HG03045 (cell line): ENCODE measurements around the gene OSBPL1A.

Experiments used
- ATAC-seq: cut with Tn5 transposase; IDR thresholded peaks from one replicate; pipeline ENCODE4 v1.9.1; 2021; ENCODE audit warnings: mild to moderate bottlenecking, moderate library complexity; ENCODE audit not compliant: unreplicated experiment

Gene OSBPL1A

DNA sequence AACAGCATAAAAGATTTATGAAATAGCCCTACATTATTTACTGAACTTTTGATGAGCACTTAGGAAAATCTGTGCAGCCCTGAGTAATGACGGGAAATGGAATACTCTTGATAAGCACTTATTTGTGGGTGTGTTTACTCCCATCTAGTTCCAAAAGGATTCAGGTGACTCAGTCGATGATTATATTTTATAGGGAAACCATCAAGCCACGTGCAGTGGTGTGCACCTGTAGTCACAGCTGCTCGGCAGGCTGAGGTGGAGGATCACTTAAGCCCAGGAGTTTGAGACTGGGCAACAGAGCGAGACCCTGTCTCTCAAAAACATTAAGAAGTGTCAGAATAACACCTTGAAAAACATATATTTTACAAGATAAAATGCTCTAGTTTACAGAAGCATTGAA is 166.9 kb downstream of the OSBPL1A start:
- no peak for ATAC-seq

DNA sequence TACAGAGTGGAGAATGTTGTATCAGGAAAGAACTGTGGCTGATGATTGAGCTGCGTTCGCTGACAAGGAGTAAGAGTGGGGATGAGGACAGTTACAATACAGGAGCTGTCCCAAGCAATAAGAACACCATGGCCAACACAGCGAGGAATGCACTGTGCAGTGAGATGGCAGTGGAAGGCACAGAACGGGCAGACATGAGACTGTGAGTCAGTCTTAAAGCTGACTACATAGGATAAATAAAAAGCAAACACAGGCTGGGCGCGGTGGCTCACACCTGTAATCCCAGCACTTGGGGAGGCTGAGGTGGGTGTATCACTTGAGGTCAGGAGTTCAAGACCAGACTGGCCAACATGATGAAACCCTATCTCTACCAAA is 169.0 kb downstream of the OSBPL1A start:
- no peak for ATAC-seq

DNA sequence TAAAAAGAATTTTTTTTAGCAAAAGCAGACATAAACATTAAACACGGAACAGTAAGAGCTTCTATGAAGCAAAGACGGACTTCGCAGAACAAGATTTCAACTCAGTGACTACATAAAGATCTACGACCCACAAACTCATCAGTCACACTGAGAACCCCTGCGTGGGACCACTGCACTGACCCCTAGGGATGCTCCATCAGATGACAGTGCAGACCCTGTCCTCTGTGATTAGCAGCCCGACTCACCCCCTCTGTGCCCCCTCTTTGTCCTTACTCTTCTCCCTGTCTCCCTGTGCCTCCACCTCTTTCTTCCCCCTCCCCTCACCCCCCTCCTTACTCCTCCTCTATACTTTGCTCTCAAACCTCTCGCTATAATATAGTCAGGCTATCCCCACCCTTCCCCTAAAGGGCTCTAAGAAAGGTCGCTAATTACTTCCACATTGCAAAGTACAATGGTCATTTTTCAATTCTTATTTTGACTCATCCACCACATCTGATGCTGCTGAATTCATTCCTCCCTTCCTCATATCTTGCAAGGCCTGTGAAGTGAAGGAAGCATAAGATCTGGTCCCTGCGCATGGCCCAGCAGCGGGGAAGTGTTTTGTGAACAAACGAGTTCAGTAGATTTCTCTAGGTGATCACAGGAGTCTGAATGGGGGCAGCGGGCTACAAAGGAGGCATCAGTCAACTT is 169.5 kb downstream of the OSBPL1A start:
- ATAC-seq: no peak

DNA sequence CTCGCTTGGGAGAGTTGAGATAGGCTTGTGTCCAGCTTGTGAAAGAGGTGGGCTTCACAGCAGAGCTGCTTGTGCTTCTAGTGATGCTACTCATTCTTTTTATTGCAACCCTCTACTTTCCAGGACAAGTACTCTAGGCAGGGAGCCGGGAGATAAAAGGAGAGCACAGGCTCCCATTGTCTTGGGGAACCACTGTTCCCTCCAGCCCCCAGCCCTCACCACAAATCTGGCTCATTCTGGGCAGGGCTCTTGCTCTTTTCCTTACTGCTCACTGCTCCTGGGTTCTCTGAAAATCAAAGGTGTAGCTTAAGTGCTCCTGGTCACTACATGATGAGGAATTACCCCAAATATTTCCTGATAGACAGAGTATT is 177.3 kb downstream of the OSBPL1A start:
- no peak for ATAC-seq

DNA sequence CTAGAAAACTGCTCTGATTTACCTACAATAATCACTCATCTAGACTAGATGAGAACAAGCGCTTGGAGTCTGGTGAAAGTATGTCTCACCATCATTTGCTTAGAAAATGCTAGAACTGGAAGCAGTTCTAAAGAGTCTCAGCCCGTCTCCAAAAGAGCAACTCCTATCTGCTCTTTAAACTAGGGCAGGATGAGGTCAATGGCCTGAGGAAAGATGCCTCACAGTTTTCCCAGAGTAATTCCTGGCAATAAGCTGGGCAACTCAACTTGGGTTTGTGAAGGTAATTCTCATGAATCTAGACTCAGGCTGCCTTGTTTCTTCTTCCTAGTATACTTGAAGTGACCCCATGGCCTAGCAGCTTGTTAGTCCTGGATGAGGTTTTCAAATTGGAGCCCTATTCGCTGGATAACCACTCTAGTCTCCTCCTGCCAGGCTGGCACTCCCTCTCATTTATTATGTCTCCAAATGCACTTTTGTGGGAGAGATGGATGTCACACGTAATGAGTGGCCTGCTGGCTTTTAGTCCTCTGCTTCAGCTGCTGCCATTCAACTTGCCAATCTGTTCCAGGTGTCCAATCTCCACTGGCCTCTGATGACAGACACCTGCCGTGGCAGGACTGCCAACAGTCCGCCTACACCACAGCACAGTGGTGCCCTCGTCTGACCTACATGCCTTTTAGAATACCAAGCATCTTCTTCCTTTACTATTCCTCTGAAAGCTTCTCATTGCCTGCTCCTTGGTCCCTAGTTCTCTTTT is 177.9 kb downstream of the OSBPL1A start:
- ATAC-seq: no peak

DNA sequence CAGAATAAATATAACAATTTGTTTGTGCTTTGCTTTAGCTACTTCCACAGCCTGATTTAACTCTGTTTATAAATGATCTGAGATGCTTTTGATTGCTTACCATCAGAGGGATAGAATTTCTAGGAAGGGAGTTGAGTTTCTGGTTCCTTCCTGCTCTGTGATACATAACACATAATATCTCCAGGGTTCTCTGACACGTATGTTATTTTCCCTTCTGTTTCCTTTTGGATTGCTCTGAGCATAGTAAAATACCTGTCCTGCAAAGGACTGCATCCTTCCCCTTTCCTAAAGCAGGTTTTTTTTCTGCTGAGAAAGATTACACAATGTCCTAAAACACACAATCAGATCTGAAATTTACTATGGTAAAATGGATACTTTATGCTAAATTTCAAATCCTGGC is 182.7 kb downstream of the OSBPL1A start:
- no peak for ATAC-seq

DNA sequence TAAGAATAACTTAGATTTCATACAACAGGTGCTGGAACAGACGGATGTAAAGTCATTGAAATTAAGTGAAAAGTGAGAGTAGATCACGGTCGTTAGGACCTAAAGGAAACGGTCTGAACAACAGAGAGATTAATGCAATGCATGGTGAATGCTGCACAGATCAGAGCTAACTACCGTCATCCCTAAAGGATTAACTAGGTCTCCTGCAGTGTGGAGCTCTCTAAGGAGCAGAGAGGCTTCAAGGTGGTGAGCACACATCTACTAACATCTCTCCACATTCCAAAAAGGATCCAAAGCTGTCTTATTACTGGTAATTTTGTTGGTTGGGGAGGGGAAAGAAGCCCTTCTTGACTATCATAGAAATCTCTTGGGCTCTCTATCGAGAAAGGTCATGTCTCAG is 183.5 kb downstream of the OSBPL1A start:
- no peak for ATAC-seq

DNA sequence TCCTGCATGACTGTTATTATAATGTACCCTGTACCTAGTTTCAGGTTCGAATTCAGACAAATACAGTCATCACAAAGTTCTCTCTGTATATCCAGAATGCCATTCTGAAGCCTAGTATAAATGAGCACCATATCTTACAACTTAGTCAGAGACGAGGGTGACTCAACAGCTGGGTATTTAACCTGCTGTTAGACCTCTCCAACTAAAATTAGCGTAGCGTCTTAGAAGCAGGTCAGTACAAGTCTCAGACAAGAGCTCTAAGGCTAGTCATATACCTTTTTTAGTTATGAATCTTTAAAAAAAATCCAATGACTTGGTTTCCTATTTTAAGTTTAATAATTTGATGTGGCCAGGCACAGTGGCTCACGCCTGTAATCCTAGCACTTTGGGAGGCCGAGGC is 184.7 kb downstream of the OSBPL1A start:
- no peak for ATAC-seq

DNA sequence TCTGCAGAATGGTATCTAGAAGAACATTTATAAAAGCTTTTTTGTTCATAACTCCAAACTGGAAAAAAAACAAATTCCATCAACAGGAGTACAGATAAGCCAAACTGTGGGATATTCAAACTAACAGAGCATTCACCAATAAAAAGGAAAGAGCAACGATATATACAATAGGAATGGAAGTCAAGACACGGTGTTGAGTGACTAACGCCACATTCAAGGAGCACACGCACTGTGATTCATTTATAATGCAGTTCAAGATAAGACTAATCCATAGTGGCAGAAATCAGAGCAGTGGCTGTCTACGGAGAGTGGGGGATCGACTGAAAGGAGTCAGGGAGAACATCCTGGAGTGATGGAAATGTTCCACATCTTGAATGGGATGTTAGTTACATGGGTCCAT is 188.1 kb downstream of the OSBPL1A start:
- ATAC-seq: no peak

DNA sequence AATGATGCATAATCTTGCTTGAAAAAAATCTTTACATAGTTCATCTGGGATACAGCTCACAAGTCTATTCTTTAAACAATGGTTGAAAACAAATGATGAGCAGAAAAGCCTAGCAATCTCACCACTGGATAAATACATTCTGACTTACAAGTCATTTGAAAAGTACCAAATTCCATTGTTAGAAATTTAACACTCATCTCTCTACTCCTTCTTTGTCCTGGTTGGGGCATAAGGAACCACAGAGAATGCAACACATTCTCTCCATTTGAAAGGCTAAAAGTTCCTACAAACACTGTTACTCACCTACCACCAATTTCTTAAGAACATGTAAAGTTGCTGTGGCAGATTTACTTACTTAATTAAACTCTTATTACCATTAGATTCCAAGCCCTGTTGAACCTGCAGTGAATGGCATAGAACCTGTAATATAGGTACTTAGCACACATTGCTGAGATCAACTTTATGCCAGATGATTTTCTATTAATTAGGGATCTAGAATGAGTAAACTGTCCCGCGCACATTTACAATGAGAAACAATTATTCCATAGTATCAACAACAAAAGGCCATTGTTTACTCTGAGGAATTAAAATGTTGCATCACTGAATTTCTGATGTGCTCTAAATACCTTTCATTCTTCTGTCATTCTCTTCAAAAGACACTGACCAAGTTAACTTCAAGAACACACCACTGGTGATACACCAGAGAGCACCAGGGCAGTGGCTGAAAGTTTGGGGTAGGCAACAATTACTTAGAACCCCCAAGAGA is 189.2 kb downstream of the OSBPL1A start:
- ATAC-seq: no peak

DNA sequence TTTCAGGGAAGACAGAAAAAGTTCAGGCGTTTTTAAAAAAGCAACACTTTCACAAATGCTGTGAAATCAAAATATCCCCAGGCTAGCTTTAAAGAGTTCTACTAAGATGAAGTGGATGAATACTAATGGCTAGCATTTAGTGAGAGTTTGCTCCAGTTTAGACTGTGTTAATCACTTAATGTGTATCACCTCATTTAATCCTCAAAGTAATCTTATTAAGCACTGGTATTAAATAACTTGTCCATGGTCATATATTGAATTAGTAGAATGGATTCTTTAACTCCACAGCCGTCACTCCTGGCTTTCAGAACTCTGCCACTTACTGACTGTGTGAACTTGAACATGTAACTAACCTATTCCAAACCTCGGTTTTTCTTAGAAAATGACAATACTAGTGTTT is 192.7 kb downstream of the OSBPL1A start:
- ATAC-seq: no peak

DNA sequence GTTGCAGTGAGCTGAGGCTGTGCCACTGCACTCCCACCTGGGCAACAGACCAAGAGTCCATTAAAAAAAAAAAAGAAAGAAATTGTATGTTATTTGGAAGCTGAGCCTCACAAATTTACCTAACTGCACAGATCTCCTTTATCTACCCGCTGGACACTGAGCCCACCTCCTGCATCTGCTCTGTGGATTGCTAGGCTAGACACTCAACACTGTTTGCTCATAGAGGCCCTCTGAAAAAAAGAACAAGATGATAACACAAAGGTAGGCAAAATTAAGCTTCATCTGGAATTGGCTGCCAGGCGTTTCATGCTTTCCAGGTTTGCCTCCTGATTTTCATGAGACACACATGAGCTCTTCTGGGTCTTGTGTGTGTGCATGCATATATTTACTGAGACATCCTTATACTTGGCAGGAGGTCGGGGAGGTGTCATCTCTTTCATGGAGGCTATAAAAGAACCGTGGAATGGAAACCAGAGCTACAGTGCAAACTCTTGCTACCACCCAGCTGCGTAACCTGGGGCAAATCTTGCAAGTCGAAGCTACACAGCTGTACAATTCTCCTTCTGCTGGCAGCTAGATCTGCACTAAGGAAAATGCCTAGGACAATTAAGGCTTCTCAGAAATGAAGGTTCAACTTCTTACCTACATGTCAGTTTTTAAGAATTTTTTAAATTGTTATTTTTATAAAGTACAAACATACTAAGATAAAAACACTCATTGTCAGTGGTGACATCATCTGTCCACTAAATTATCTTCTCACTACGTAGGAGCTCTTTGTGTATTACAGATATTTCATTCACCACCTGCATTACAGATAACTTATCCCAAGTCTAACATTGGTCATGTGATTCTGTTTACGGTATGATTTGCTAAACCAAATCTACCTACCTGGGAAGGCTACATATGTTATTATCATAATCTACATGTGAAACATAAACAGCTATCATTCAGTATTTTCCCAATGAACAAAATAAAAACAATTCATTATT is 195.6 kb downstream of the OSBPL1A start:
- no peak for ATAC-seq

DNA sequence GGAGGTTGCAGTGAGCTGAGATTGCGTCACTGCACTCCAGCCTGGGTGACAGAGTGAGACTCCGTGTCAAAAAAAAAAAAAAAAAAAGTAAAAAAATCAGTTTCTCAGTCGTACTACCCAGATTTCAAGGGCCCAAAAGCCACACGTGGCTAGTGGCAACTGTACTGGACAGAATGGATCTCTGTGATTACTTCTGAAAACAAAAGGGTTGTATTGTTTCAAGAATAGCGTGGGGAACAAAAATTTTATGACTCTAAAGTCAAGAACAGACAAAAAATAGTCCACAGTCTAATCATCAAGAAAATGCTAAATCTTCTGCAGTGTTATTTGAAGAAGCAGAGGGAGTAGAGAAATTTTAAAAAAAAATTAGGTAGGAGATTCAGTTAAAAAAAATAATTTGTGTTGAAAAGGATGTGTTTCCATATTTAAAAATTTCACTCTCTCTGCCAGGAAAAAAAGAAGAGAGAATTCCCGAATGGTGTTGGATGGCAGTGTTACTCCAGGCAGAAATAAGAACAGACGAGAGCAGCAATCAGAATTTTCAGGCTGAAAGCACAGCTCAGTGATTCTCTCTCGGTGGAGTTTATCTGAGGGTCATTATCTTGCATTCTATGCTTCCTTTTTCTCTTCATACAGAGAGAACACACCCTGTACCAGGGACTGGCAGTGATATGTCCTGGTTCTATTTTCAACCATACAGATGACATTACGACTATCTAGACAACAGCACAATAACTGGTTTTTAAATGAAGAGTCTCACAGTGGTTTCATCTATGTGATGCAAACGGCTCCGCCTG is 196.9 kb downstream of the OSBPL1A start:
- ATAC-seq: no peak

DNA sequence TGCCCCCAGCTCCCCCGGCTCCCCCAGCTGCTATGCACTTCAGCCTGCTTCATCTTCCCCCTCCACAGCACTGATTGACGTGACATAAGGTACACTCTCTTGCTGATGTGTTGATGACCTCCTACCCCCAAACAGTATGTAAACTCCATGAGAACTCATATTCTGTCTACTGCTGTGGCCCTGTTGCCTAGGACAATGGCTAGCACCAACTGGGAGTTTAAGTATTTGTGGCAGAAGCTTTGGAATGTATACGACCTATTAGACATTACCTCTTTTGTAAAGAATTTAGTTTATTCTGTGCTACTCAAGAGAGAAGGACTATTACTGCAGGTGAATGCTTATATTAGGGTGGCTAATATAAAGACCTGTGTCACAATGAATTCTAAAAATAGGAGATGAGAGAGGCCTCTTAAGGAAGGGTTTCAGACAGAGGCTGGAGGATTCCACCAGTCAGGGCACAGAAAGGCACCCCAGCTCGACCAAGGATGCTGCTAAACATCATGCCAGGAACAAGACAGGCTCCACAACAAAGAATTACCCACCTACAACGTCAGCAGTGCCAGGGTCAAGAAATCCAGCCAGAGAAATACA is 198.2 kb downstream of the OSBPL1A start:
- ATAC-seq: no peak

DNA sequence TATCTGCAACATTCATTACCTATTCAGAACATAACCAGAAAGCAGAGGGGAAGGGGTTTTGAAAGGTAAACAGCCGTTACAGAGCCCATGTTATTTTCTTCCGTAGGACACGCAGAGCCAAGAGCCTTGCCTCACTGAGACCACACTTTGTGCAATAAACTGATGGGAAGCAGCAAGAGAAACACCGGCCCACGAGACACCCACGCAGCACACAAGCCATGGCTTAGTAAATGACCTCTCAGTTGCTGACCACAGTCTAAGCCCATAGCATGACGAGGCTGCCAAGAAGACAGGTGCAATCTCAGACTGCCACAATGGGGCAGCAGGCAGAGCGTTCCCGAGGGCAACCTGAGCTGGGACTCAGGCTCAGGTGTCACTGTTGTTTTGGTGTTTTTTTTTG is 199.2 kb downstream of the OSBPL1A start:
- ATAC-seq: no peak

DNA sequence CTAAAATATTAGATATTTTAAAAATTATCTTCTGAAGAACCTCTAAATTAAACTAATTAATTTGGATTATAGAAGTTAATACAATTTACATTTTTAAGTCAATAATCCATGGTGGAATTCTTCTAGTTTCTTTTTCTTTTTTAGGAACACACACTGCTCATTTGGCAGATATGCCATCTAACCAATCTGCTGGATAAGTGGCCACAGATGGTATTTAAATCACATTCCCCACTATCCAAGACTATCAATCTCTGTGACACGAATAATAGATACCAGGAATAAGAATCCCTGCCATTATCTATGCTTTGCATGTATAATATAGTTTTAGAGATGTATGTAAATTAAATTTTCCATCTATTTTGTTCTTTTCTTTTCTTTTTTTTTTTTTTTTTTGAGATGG is 200.2 kb downstream of the OSBPL1A start:
- ATAC-seq: no peak

DNA sequence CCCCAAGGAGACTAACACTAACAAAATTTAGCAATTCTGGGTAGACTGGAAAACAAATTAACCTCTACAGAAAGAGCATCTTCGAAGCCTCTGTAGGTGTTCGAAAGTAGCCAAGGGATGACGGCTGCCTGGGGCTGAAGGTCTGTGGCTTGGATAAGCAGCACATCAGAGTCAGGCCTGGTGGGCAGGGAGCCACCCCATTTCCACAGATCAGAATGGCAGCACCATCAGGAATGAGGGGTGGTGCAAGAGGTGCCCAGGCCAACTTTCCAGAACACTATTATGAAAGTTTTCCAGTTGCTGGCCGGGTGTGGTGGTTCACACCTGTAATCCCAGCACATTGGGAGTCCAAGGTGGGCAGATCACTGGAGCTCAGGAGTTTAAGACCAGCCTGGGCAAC is 200.9 kb downstream of the OSBPL1A start:
- no peak for ATAC-seq

DNA sequence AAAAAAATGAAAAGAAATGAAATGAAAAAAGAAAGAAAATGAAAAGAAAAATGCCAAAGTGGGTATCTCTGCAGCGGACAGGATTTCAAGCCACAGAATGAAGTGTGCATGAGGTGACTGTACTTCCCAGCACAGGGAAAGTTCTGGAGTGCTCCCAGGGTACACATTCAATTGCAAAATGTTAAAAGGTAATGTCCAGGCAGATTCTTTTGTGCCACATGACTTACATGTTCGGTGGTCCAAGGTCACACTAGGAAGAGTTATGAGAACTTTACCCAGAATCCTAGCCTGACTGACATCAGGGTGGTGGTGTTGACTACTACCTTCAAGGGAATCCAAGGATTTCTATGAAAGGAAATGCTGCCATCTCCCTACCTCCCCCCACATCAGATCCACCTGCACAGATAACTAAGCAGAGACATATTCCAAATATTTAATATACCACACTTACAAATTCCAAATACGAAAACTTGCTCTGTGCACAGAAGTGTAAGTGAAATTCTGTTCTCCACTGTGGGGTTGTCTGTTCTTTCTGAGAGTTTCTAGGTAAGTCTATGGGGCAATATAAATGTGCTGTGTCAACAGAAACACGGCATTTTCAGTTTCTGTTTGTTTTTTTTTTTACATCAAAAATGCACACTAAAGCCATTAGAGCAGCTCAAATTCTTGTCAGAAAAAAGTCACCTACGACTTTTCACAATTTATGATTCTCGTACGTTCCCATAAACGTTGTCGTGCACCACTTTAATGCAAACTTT is 202.1 kb downstream of the OSBPL1A start:
- no peak for ATAC-seq

DNA sequence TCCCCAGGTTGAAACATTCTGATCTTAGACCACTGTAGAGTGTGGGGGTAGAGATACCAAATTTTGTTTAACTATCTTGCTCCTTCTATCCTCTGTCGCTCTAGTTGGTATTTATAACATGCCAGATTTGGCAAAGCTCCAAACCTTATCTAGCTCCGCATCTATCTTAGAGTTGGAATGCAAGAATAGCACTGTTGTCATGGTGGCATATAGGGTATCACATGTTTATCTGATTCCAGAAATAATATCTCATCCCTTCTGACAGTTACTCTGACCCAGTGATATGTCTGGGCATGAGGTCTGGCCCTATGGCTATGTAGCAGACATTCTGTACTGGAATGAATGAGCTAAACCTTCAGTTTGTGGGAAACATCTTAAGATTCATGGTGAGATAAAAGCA is 207.0 kb downstream of the OSBPL1A start:
- no peak for ATAC-seq
